H1 (cell line): ENCODE results near the gene HOXC13. TPM values are rescaled to one million over a fixed set of nuclear protein-coding genes. Genes with fewer than 3 reads are reported as not detected.

Source experiments
- CTCF ChIA-PET: fragments of 300-600 bp; sonication (Branson Sonifier 250); formaldehyde crosslinking; loops from one replicate; lab custom pipeline; 2021; ENCODE audit not compliant: partially characterized antibody; lab: Charles Lee
- POLR2A ChIA-PET: fragments of 300-600 bp; sonication (Branson Sonifier 250); formaldehyde crosslinking; loops from one replicate; lab custom pipeline; 2021; ENCODE audit warnings: inconsistent platforms; ENCODE audit not compliant: partially characterized antibody; lab: Charles Lee
- DNase-seq, 2 experiments: peaks; one replicate each; pipeline versions ENCODE4 v3.0.0 to v3.0.0-alpha.2; 2010 to 2022; ENCODE audit warnings: low spot score in 2 of 2, low read depth in 1 of 2, mixed read lengths in 1 of 2
- FAIRE-seq: peaks from 2 replicates; lab custom pipeline; 2011; peaks lifted over from hg19 to GRCh38; lab: Jason Lieb, UNC
- H2AFZ ChIP-seq: 2 replicates; pipeline ENCODE4 v1.8.1; 2012; ENCODE audit warnings: low read length, inconsistent platforms
- H2AK5ac ChIP-seq: 2 replicates; pipeline ENCODE4 v1.6.1; 2013; ENCODE audit warnings: low read depth, low read length
- H2BK120ac ChIP-seq: replicated peaks from 2 replicates; pipeline ENCODE3; 2013; ENCODE audit warnings: low read depth, low read length, inconsistent platforms
- H2BK12ac ChIP-seq: 2 replicates; pipeline ENCODE4 v1.6.1; 2013; ENCODE audit warnings: low read depth, low read length
- H2BK15ac ChIP-seq: 2 replicates; pipeline ENCODE4 v1.6.1; 2013; ENCODE audit warnings: low read length
- H2BK20ac ChIP-seq: 2 replicates; pipeline ENCODE4 v1.6.1; 2013; ENCODE audit warnings: low read length
- H2BK5ac ChIP-seq: 2 replicates; pipeline ENCODE4 v1.6.1; 2013; ENCODE audit warnings: low read depth, low read length
- H3K14ac ChIP-seq: 2 replicates; pipeline ENCODE4 v1.6.1; 2013; ENCODE audit warnings: inconsistent platforms; ENCODE audit not compliant: insufficient read length
- H3K18ac ChIP-seq: 2 replicates; pipeline ENCODE4 v1.6.1; 2013; ENCODE audit warnings: low read length; ENCODE audit errors: extremely low read depth
- H3K23ac ChIP-seq: 2 replicates; pipeline ENCODE4 v1.6.1; 2013; ENCODE audit warnings: inconsistent platforms; ENCODE audit not compliant: insufficient read length
- H3K23me2 ChIP-seq: 2 replicates; pipeline ENCODE4 v1.6.1; 2013; ENCODE audit warnings: low read depth, low read length
- H3K27ac ChIP-seq: 2 replicates; pipeline ENCODE4 v1.6.1; 2011; ENCODE audit warnings: low read depth, low read length, inconsistent platforms
- H3K27me3 ChIP-seq, 4 experiments: replicated peaks in 1 of 4; 1 replicate in 1 of 4; 2 replicates in 3 of 4; pipeline versions ENCODE4 v1.6.1 to v1.8.1; 2011 to 2013; ENCODE audit warnings: low read length in 3 of 4, mild to moderate bottlenecking in 3 of 4, inconsistent platforms in 2 of 4, mixed read lengths in 2 of 4, moderate library complexity in 1 of 4; ENCODE audit not compliant: control insufficient read depth in 3 of 4, insufficient read depth in 3 of 4; ENCODE audit errors: extremely low read depth in 1 of 4
- H3K36me3 ChIP-seq, 4 experiments: 2 replicates each; pipeline versions ENCODE4 v1.6.1 to v1.8.1; 2011 to 2013; ENCODE audit warnings: mild to moderate bottlenecking in 4 of 4, low read length in 3 of 4, moderate library complexity in 2 of 4, control low read depth in 1 of 4, inconsistent platforms in 1 of 4; ENCODE audit not compliant: insufficient read depth in 4 of 4, control insufficient read depth in 2 of 4
- H3K4ac ChIP-seq: replicated peaks from 2 replicates; pipeline ENCODE3; 2013; ENCODE audit warnings: low read length, low read depth, mixed read lengths, inconsistent platforms; ENCODE audit not compliant: insufficient read length
- H3K4me1 ChIP-seq, 4 experiments: replicated peaks in 1 of 4; 1 replicate in 1 of 4; 2 replicates in 3 of 4; pipeline versions ENCODE4 v1.6.1 to v1.8.1; 2011 to 2013; ENCODE audit warnings: low read length in 3 of 4, inconsistent platforms in 2 of 4, mixed read lengths in 1 of 4; ENCODE audit not compliant: insufficient read depth in 4 of 4, control insufficient read depth in 3 of 4
- H3K4me2 ChIP-seq, 2 experiments: 2 replicates each; pipeline versions ENCODE4 v1.6.1 to v1.8.1; 2011 to 2013; ENCODE audit warnings: low read depth in 2 of 2, low read length in 2 of 2, control low read depth in 1 of 2, inconsistent platforms in 1 of 2, mild to moderate bottlenecking in 1 of 2; ENCODE audit not compliant: insufficient read depth in 1 of 2
- H3K4me3 ChIP-seq, 4 experiments: fragments of 200-600, 300-600 bp in 1 of 4; sonication (generic), shearing (Covaris generic), sonication (Bioruptor Twin) in 1 of 4; 2 replicates each; pipeline versions ENCODE4 v1.5.1 to v1.8.1; 2011 to 2016; ENCODE audit warnings: low read length in 4 of 4, low read depth in 3 of 4, control low read depth in 2 of 4, inconsistent platforms in 2 of 4, mild to moderate bottlenecking in 2 of 4, mixed read lengths in 1 of 4, moderate library complexity in 1 of 4; ENCODE audit not compliant: insufficient read depth in 2 of 4; ENCODE audit errors: extremely low read depth in 1 of 4
- H3K56ac ChIP-seq: replicated peaks from 2 replicates; pipeline ENCODE3; 2013; ENCODE audit warnings: low read depth, mild to moderate bottlenecking, mixed read lengths, low read length, inconsistent platforms; ENCODE audit not compliant: insufficient read length
- H3K79me1 ChIP-seq: 2 replicates; pipeline ENCODE4 v1.6.1; 2013; ENCODE audit warnings: low read depth, low read length, control low read depth
- H3K79me2 ChIP-seq, 2 experiments: 2 replicates each; pipeline versions ENCODE4 v1.6.1 to v1.8.1; 2012 to 2013; ENCODE audit warnings: low read length in 2 of 2, mild to moderate bottlenecking in 2 of 2, inconsistent platforms in 1 of 2; ENCODE audit not compliant: insufficient read depth in 2 of 2, control insufficient read depth in 1 of 2
- H3K9ac ChIP-seq, 4 experiments: replicated peaks in 1 of 4; 1 replicate in 1 of 4; 2 replicates in 3 of 4; pipeline versions ENCODE4 v1.6.1 to v1.8.1; 2011 to 2013; ENCODE audit warnings: low read depth in 3 of 4, low read length in 3 of 4, control low read depth in 2 of 4, mild to moderate bottlenecking in 2 of 4, moderate library complexity in 2 of 4, inconsistent platforms in 1 of 4; ENCODE audit errors: extremely low read depth in 1 of 4
- H3K9me3 ChIP-seq, 2 experiments: 2 replicates each; pipeline versions ENCODE4 v1.6.1 to v1.8.1; 2012 to 2013; ENCODE audit warnings: mild to moderate bottlenecking in 2 of 2, moderate library complexity in 2 of 2, control low read depth in 1 of 2, inconsistent platforms in 1 of 2, low read depth in 1 of 2, low read length in 1 of 2, mixed read lengths in 1 of 2; ENCODE audit not compliant: insufficient read depth in 2 of 2
- H4K20me1 ChIP-seq, 2 experiments: replicated peaks in 1 of 2; 2 replicates each; pipeline versions ENCODE3 to v1.8.1; 2011 to 2013; ENCODE audit warnings: inconsistent platforms in 2 of 2, low read length in 2 of 2, mild to moderate bottlenecking in 1 of 2; ENCODE audit not compliant: insufficient read depth in 2 of 2, control insufficient read depth in 1 of 2
- H4K5ac ChIP-seq: 2 replicates; pipeline ENCODE4 v1.6.1; 2013; ENCODE audit warnings: low read length, low read depth, mixed read lengths, inconsistent platforms; ENCODE audit not compliant: insufficient read length
- H4K8ac ChIP-seq: 2 replicates; pipeline ENCODE4 v1.8.0; 2013; ENCODE audit warnings: mild to moderate bottlenecking, moderate library complexity, low read length, inconsistent platforms; ENCODE audit not compliant: insufficient read depth; ENCODE audit errors: extremely low read depth
- H4K91ac ChIP-seq: replicated peaks from 2 replicates; pipeline ENCODE3; 2013; ENCODE audit warnings: low read length, mixed read lengths, inconsistent platforms; ENCODE audit not compliant: insufficient read length
- CBX8 ChIP-seq: fragments of 300-800, 300-1000 bp; sonication (generic); IDR thresholded peaks from 2 replicates; pipeline ENCODE4 v1.7.1; 2016; ENCODE audit warnings: low read depth, low read length, borderline replicate concordance
- EZH2 ChIP-seq: fragments of 200-600 bp; sonication (generic); IDR thresholded peaks from 2 replicates; pipeline ENCODE4 v1.7.1; 2012; ENCODE audit warnings: low read depth, mild to moderate bottlenecking, moderate library complexity, low read length, inconsistent platforms; ENCODE audit not compliant: severe bottlenecking
- JUN ChIP-seq: IDR thresholded peaks from 2 replicates; pipeline ENCODE4 v1.6.1; 2011; ENCODE audit warnings: low read depth, mild to moderate bottlenecking, improper control_type of control experiment, low read length
- RNF2 ChIP-seq: fragments of 200-900, 300-1000 bp; sonication (generic); IDR thresholded peaks from 2 replicates; pipeline ENCODE4 v1.7.1; 2016; ENCODE audit warnings: borderline replicate concordance, low read depth, mild to moderate bottlenecking, antibody characterized with exemption, low read length; ENCODE audit not compliant: poor library complexity, severe bottlenecking; ENCODE audit errors: missing control alignments
- SIX5 ChIP-seq: IDR thresholded peaks from 2 replicates; pipeline ENCODE4 v1.6.1; 2011; ENCODE audit warnings: mild to moderate bottlenecking, low read depth, low read length
- SP1 ChIP-seq: IDR thresholded peaks from 2 replicates; pipeline ENCODE4 v1.6.1; 2011; ENCODE audit warnings: low read depth, low read length
- SP4 ChIP-seq: IDR thresholded peaks from 2 replicates; pipeline ENCODE4 v1.6.1; 2012; ENCODE audit warnings: low read length, inconsistent platforms
- SUZ12 ChIP-seq: fragments of 200-600 bp; sonication (generic); IDR thresholded peaks from 2 replicates; pipeline ENCODE4 v1.6.1; 2012; ENCODE audit warnings: mild to moderate bottlenecking, inconsistent platforms, low read length, moderate library complexity, mixed read lengths
- TCF12 ChIP-seq: IDR thresholded peaks from 2 replicates; pipeline ENCODE4 v1.6.1; 2011; ENCODE audit warnings: low read depth, mild to moderate bottlenecking, low read length
- WGBS, 2 experiments: shearing (Covaris generic) in 1 of 2; methylation state at CpG; one replicate each; pipeline versions ENCODE4 v1.1.6 to v1.1.7; 2013 to 2015; ENCODE audit warnings: low lambda C conversion rate in 2 of 2, mixed read lengths in 2 of 2, inconsistent platforms in 1 of 2, low coverage in 1 of 2, missing lambda C conversion rate in 1 of 2; ENCODE audit not compliant: insufficient replicate concordance in 2 of 2, insufficient coverage in 1 of 2, insufficient read length in 1 of 2; ENCODE audit errors: extremely low coverage in 1 of 2, missing lambda C conversion rate in 1 of 2; 5-methylcytosine and 5-hydroxymethylcytosine counted together
- polyA plus RNA-seq, 7 experiments: library from polyadenylated mRNA; depleted of rRNA in 3 of 7; stranded (reverse) in 5 of 7; unstranded in 2 of 7; fragments of >200 nt in 5 of 7; fragments of 200-250 nt in 2 of 7; gene quantifications; 1 replicate in 5 of 7; 2 replicates in 1 of 7; 4 replicates in 1 of 7; pipeline versions ENCODE4 v1.2.1 to v1.2.3, GENCODE V29; 2011 to 2013; ENCODE audit warnings: missing spikeins in 2 of 7, mixed read lengths in 2 of 7
- total RNA-seq: library from RNA; stranded (reverse); fragmentation: NEBNext Ultra II Directional; extraction: Animal tissue kit (Norgen Biotek cat#: 25700); gene quantifications from 2 replicates; pipeline ENCODE4 v1.2.1, GENCODE V29; 2021

HOXC13 gene
- total and polyA plus RNA-seq, 2 of the 8 experiments (the other 6 are each of a cell fraction or from before 2014, with no cell fraction given), result 0.02 TPM; not detected in 1

DNA sequence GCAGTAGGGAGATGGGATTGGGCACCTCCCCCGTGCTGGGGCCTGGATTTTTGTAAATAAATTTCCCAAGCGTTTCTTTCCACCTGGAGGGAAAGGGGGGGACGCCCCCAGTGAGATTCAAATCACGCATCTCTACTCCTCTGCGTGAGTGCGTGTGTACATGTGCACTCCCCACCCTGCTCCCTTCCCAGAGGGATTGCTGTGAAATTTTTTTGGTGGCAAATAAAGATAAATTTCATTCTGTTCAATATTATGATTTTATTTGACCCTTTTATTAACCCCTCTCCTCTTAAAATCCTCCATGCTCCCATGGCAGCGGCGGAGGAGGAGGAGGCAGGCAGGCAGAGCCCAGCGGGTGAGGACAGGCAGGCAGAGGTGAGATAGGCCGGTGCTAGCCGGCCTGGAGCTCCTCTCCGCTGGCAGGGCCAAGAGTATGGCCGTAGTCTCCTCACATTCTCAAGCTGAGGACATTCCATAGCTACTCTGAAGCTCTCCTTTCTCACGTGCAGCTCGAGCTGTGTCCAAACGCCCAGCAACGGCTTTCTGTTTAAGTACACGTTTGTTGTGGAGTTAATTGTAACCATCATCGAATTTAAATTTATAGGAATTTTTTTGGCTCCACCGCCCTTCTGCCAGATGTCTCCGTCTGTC is 37.7 kb downstream of the HOXC13 start:
- Histone ChIP-seq H4K5ac (no peak overlapping the region), H2BK5ac (no peak overlapping the region), H3K4me1 (peaks cover 0 to 10% (median 4%) of the 10 kb centered on the region in 4 experiments; a peak in 6 of 7 replicates), H3K79me2 (no peaks in the 10 kb centered on the region), H2BK120ac (no peak overlapping the region), H2BK12ac (no peak overlapping the region), H4K8ac (no peak overlapping the region), H3K27me3 (peaks cover 96 to 100% (median 99%) of the 10 kb centered on the region in 4 experiments), H3K36me3 (peaks cover 0 to 3% (median 0%) of the 10 kb centered on the region in 4 experiments; a peak in 1 of 8 replicates), H3K14ac (no peak overlapping the region), H2AFZ (no peak overlapping the region), H3K4ac (no peak overlapping the region)
- WGBS, 2 experiments, result 15% methylated on average over 21 of the region's 21 CpGs; no CpG with 5 or more reads in 1 of the 2 experiments
- POLR2A ChIA-PET, result no interaction called here
- peak; percentile 18 for TF ChIP-seq RNF2
- peak; percentile 59 for TF ChIP-seq SUZ12
- TF ChIP-seq CBX8, result peak; percentile 14; the same call in 1 of the 2 replicates
- 0 out of 2 replicates have a peak, but pooled peaks have one; percentile 8 for TF ChIP-seq SP1
- 0 out of 2 replicates have a peak, but pooled peaks have one; percentile 51 for TF ChIP-seq TCF12
- no peak for TF ChIP-seq JUN
- peak; percentile 1 for TF ChIP-seq EZH2
- no peak for TF ChIP-seq SIX5
- no peak for TF ChIP-seq SP4
- TF ChIP-seq, all 59 proteins: peak for 6
- H3K18ac ChIP-seq, result no peak overlapping the region
- no peak overlapping the region; a peak in 1 of 4 replicates for H3K4me2 ChIP-seq
- peaks cover 1% of the 10 kb centered on the region; the same call in 1 of the 2 replicates for H3K23me2 ChIP-seq
- no peak overlapping the region for H2BK15ac ChIP-seq
- no peaks in the 10 kb centered on the region for H3K79me1 ChIP-seq
- H3K56ac ChIP-seq, result no peak overlapping the region
- H2BK20ac ChIP-seq, result no peak overlapping the region
- no peak overlapping the region; the same call in 1 of the 2 replicates for H2AK5ac ChIP-seq
- FAIRE-seq (no peak), DNase-seq (no peak)
- no peak overlapping the region for H3K23ac ChIP-seq
- 0 out of 4 replicates have a peak, but pooled peaks cover 0 to 2% of the 10 kb centered on the region in 2 experiments for H3K9me3 ChIP-seq
- no peak overlapping the region for H3K4me3 ChIP-seq
- H3K9ac ChIP-seq, result no peak overlapping the region
- H3K27ac ChIP-seq, result no peak overlapping the region
- H4K20me1 ChIP-seq, result peaks cover 17 to 27% of the 10 kb centered on the region in 2 experiments
- H4K91ac ChIP-seq, result no peak overlapping the region
- CTCF ChIA-PET, result interaction anchor here (1.2 to 1.9 kb wide), 4 partner anchors 8 to 32 kb away, joined by 3 to 7 read pairs (median 4); partner anchors contain the start of genes HOXC10 and HOXC8
